ENCODE results near the gene DIP2C.

DIP2C gene

GRCh38 chr10:725786-726185 is 36.3 kb upstream of the DIP2C start:
- H3K4me3 ChIP-seq (replicated peaks; ENCODE audit: low read depth, low read length): no peak overlapping the region
- DNase-seq (ENCODE audit: low read depth): no peak
- TF ChIP-seq CTCF (IDR thresholded peaks at IDR 0.05; ENCODE audit: low read length, missing control alignments): no peak

GRCh38 chr10:725302-725701 is 35.8 kb upstream of the DIP2C start:
- no peak overlapping the region for H3K4me3 ChIP-seq (replicated peaks; ENCODE audit: low read depth, low read length)
- no peak for TF ChIP-seq CTCF (IDR thresholded peaks at IDR 0.05; ENCODE audit: low read length, missing control alignments)
- DNase-seq (ENCODE audit: low read depth): no peak

- DNase-seq (ENCODE audit: low read depth): no peak
- TF ChIP-seq CTCF (IDR thresholded peaks at IDR 0.05; ENCODE audit: low read length, missing control alignments): no peak
- no peak overlapping the region for H3K4me3 ChIP-seq (replicated peaks; ENCODE audit: low read depth, low read length)
These were observed 34.5 kb upstream of the DIP2C start for GRCh38 chr10:723973-724372.

GRCh38 chr10:722281-723060 is 33.0 kb upstream of the DIP2C start:
- no peak for DNase-seq (ENCODE audit: low read depth)
- H3K4me3 ChIP-seq (replicated peaks; ENCODE audit: low read depth, low read length): no peak overlapping the region
- no peak for TF ChIP-seq CTCF (IDR thresholded peaks at IDR 0.05; ENCODE audit: low read length, missing control alignments)

GRCh38 chr10:718143-718700 is 28.8 kb upstream of the DIP2C start:
- no peak for TF ChIP-seq CTCF (IDR thresholded peaks at IDR 0.05; ENCODE audit: low read length, missing control alignments)
- no peak overlapping the region for H3K4me3 ChIP-seq (replicated peaks; ENCODE audit: low read depth, low read length)
- DNase-seq (ENCODE audit: low read depth): no peak

GRCh38 chr10:717458-717857 is 28.0 kb upstream of the DIP2C start:
- H3K4me3 ChIP-seq (replicated peaks; ENCODE audit: low read depth, low read length): no peak overlapping the region
- no peak for DNase-seq (ENCODE audit: low read depth)
- no peak for TF ChIP-seq CTCF (IDR thresholded peaks at IDR 0.05; ENCODE audit: low read length, missing control alignments)

GRCh38 chr10:716821-717220 is 27.4 kb upstream of the DIP2C start:
- no peak for DNase-seq (ENCODE audit: low read depth)
- no peak overlapping the region for H3K4me3 ChIP-seq (replicated peaks; ENCODE audit: low read depth, low read length)
- no peak for TF ChIP-seq CTCF (IDR thresholded peaks at IDR 0.05; ENCODE audit: low read length, missing control alignments)

Measured in fibroblast of pulmonary artery (primary cell).